ENCODE results near the gene TUBAL3. TPM values are rescaled to one million over a fixed set of nuclear protein-coding genes. Genes with fewer than 3 reads are reported as not detected.

The TUBAL3 gene
- total RNA-seq, 1 experiment from 2014 or later: 0.98 TPM

- ATAC-seq: no peak
- no peak for DNase-seq (ENCODE audit: low read depth, low spot score)
- POLR2A ChIA-PET: no interaction called here
- intact Hi-C loops (cut with micrococcal nuclease): no loop called here
- no peaks in the 10 kb centered on the region for H3K9me3 ChIP-seq (ENCODE audit: control insufficient read depth in 1 of 2, insufficient read depth in 1 of 2, low read depth in 1 of 2, low read length in 2 of 2)
- H3K9me2 ChIP-seq (ENCODE audit: insufficient read depth): no peaks in the 10 kb centered on the region
- no peaks in the 10 kb centered on the region for H3K36me3 ChIP-seq (ENCODE audit: control insufficient read depth in 1 of 2, insufficient read depth in 2 of 2, low read length in 2 of 2)
- CTCF ChIA-PET: interaction anchor here (0.6 kb wide), 1 partner anchor 34 kb away, joined by 3 read pairs; no protein-coding TSS in a partner anchor
- no peaks in the 10 kb centered on the region for H3K27me3 ChIP-seq (ENCODE audit: insufficient read depth, low read length)
- RAD21 ChIA-PET (ENCODE audit: low non-redundant PET in 1 of 2, low total read pairs in 2 of 2, uncharacterized antibody in 2 of 2, unreplicated experiment in 2 of 2): no interaction called here
- TF ChIP-seq EZH2phosphoT487 (IDR thresholded peaks at IDR 0.05; ENCODE audit: borderline replicate concordance) (no peak), CBX3 (IDR thresholded peaks at IDR 0.05; ENCODE audit: low read depth) (no peak), ZFX (IDR thresholded peaks at IDR 0.05) (no peak), POLR2AphosphoS5 (IDR thresholded peaks at IDR 0.05; ENCODE audit: low read depth, low read length) (no peak), JUND (IDR thresholded peaks at IDR 0.05) (no peak), ELF1 (IDR thresholded peaks at IDR 0.05; ENCODE audit: borderline replicate concordance, low read depth) (no peak), SIN3A (IDR thresholded peaks at IDR 0.05; ENCODE audit: low read depth) (no peak), SP1 (IDR thresholded peaks at IDR 0.05; ENCODE audit: low read depth) (no peak), MAX (IDR thresholded peaks at IDR 0.05) (no peak), EGR1 (IDR thresholded peaks at IDR 0.05; ENCODE audit: low read depth) (no peak), FOSL1 (IDR thresholded peaks at IDR 0.05; ENCODE audit: low read depth) (no peak), ATF3 (IDR thresholded peaks at IDR 0.05) (no peak), EZH2 (IDR thresholded peaks at IDR 0.05) (no peak), CEBPB (IDR thresholded peaks at IDR 0.05; ENCODE audit: low read depth) (no peak), TCF7L2 (IDR thresholded peaks at IDR 0.05; ENCODE audit: borderline replicate concordance, extremely low read depth, insufficient read depth, insufficient read length) (no peak), ZNF274 (IDR thresholded peaks at IDR 0.05; ENCODE audit: low read depth, low read length) (no peak), POLR2A (IDR thresholded peaks at IDR 0.05; ENCODE audit: borderline replicate concordance, extremely low read depth, insufficient read depth, insufficient read length) (no peak)
- H2AFZ ChIP-seq (ENCODE audit: low read depth, low read length, poor library complexity, severe bottlenecking): no peak overlapping the region
- H3K9ac ChIP-seq (ENCODE audit: low read length): no peak overlapping the region
- no peaks in the 10 kb centered on the region for H3K79me2 ChIP-seq (ENCODE audit: insufficient read depth, low read length)
- H3K4me3 ChIP-seq (replicated peaks in 1 of 2; ENCODE audit: low read depth in 1 of 2, low read length in 2 of 2): no peak overlapping the region
- no TSS peak for BruUV-seq (replicated peaks)
- no peak overlapping the region for H3K27ac ChIP-seq (ENCODE audit: low read depth, low read length)
- no peaks in the 10 kb centered on the region for H4K20me1 ChIP-seq (ENCODE audit: insufficient read depth)
- H3K4me1 ChIP-seq (ENCODE audit: control insufficient read depth in 1 of 2, insufficient read depth in 2 of 2, low read length in 2 of 2): no peaks in the 10 kb centered on the region; a peak in 1 of 4 replicates
- H3K4me2 ChIP-seq (ENCODE audit: low read length): no peak overlapping the region
Measured at GRCh38 chr10:5400468-5401240, 4.0 kb downstream of the TUBAL3 start.

Data from HCT116 (cell line).